ENCODE measurements around the gene NPR2.

The NPR2 gene

GRCh38 chr9:35776018-35776417, 15.4 kb upstream of the NPR2 start:
- H3K27me3 ChIP-seq (ENCODE audit: low read depth, low read length) = no peaks in the 10 kb centered on the region
- H3K36me3 ChIP-seq (replicated peaks; ENCODE audit: low read depth, low read length) = no peaks in the 10 kb centered on the region
- H3K4me3 ChIP-seq (ENCODE audit: low read length) = no peak overlapping the region

GRCh38 chr9:35778496-35778895, 12.9 kb upstream of the NPR2 start:
- Histone ChIP-seq H2AFZ (ENCODE audit: low read depth, low read length) (no peak overlapping the region), H3K79me2 (ENCODE audit: low read length) (no peaks in the 10 kb centered on the region), H3K27ac (ENCODE audit: low read length) (no peak overlapping the region), H3K4me3 (ENCODE audit: low read length) (no peak overlapping the region), H4K20me1 (ENCODE audit: insufficient read depth, low read length) (no peaks in the 10 kb centered on the region), H3K36me3 (replicated peaks; ENCODE audit: low read depth, low read length) (peaks cover 3% of the 10 kb centered on the region), H3K4me1 (ENCODE audit: low read length) (peaks cover 12% of the 10 kb centered on the region), H3K9me3 (ENCODE audit: insufficient read depth, low read length) (no peaks in the 10 kb centered on the region), H3K9ac (ENCODE audit: low read length) (no peak overlapping the region), H3K4me2 (ENCODE audit: low read length) (no peak overlapping the region), H3K27me3 (ENCODE audit: low read depth, low read length) (no peaks in the 10 kb centered on the region)
- TF ChIP-seq CTCF (IDR thresholded peaks at IDR 0.05; ENCODE audit: low read depth, low read length) (no peak), EZH2phosphoT487 (IDR thresholded peaks at IDR 0.05; ENCODE audit: low read depth) (no peak)

More at GRCh38 chr9:35776018-35776417, 15.4 kb upstream of the NPR2 start:
- Histone ChIP-seq H3K4me2 (ENCODE audit: low read length) (peak overlapping the region; percentile 13; the same call in 1 of the 2 replicates), H3K9me3 (ENCODE audit: insufficient read depth, low read length) (no peaks in the 10 kb centered on the region), H3K9ac (ENCODE audit: low read length) (no peak overlapping the region), H4K20me1 (ENCODE audit: insufficient read depth, low read length) (no peaks in the 10 kb centered on the region), H3K79me2 (ENCODE audit: low read length) (no peaks in the 10 kb centered on the region), H2AFZ (ENCODE audit: low read depth, low read length) (no peak overlapping the region), H3K4me1 (ENCODE audit: low read length) (peaks cover 12% of the 10 kb centered on the region), H3K27ac (ENCODE audit: low read length) (no peak overlapping the region)
- no peak for TF ChIP-seq EZH2phosphoT487 (IDR thresholded peaks at IDR 0.05; ENCODE audit: low read depth)
- no peak for TF ChIP-seq CTCF (IDR thresholded peaks at IDR 0.05; ENCODE audit: low read depth, low read length)

- TF ChIP-seq CTCF (IDR thresholded peaks at IDR 0.05; ENCODE audit: low read depth, low read length) (no peak), EZH2phosphoT487 (IDR thresholded peaks at IDR 0.05; ENCODE audit: low read depth) (no peak)
- Histone ChIP-seq H3K36me3 (replicated peaks; ENCODE audit: low read depth, low read length) (peaks cover 4% of the 10 kb centered on the region), H4K20me1 (ENCODE audit: insufficient read depth, low read length) (no peaks in the 10 kb centered on the region), H3K27ac (ENCODE audit: low read length) (no peak overlapping the region), H3K4me3 (ENCODE audit: low read length) (no peak overlapping the region), H3K9ac (ENCODE audit: low read length) (no peak overlapping the region), H3K4me1 (ENCODE audit: low read length) (peaks cover 19% of the 10 kb centered on the region), H2AFZ (ENCODE audit: low read depth, low read length) (no peak overlapping the region), H3K79me2 (ENCODE audit: low read length) (no peaks in the 10 kb centered on the region), H3K27me3 (ENCODE audit: low read depth, low read length) (no peaks in the 10 kb centered on the region), H3K9me3 (ENCODE audit: insufficient read depth, low read length) (no peaks in the 10 kb centered on the region), H3K4me2 (ENCODE audit: low read length) (no peak overlapping the region)
These were observed 10.3 kb upstream of the NPR2 start for GRCh38 chr9:35781066-35781465.

GRCh38 chr9:35783418-35783817, 8.0 kb upstream of the NPR2 start:
- Histone ChIP-seq H3K4me1 (ENCODE audit: low read length) (peaks cover 23% of the 10 kb centered on the region), H3K36me3 (replicated peaks; ENCODE audit: low read depth, low read length) (peaks cover 4% of the 10 kb centered on the region), H3K4me3 (ENCODE audit: low read length) (no peak overlapping the region), H3K9ac (ENCODE audit: low read length) (no peak overlapping the region), H2AFZ (ENCODE audit: low read depth, low read length) (no peak overlapping the region), H3K4me2 (ENCODE audit: low read length) (no peak overlapping the region), H3K9me3 (ENCODE audit: insufficient read depth, low read length) (no peaks in the 10 kb centered on the region), H3K27ac (ENCODE audit: low read length) (no peak overlapping the region), H3K79me2 (ENCODE audit: low read length) (no peaks in the 10 kb centered on the region), H3K27me3 (ENCODE audit: low read depth, low read length) (no peaks in the 10 kb centered on the region), H4K20me1 (ENCODE audit: insufficient read depth, low read length) (no peaks in the 10 kb centered on the region)
- TF ChIP-seq CTCF (IDR thresholded peaks at IDR 0.05; ENCODE audit: low read depth, low read length) = no peak
- TF ChIP-seq EZH2phosphoT487 (IDR thresholded peaks at IDR 0.05; ENCODE audit: low read depth) = no peak

Measured in OCI-LY3 (cell line).